ENCODE data around the gene FAT1.

DNA sequence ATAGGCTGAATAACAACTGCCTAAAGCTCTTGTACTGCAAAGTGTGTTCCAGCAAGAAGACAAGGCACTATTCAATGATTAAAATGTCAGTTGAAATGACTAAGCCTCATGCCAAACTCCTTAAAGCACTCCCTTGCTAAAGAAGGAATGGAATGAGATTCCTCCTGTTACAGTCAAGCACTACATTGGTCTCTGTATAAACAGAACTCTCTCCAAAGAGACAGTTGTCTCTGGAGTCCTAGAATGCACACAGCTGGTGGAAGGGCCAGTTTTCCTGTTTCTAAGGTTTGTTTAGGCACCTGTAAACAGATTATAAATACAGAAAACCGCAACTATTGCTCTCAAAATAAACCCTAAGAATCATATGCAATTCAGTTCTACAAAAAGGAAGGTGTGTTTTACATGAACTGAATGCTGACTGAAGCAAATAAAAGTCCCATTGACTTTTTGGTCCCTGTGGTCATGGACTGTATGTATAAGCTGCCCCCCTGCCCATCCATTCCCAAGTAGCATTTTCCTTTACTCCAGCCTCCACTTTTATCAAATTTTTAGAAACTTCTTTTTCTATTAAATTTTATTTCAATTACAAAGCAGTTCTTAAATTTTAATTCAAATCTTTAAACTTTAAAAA is 47.0 kb downstream of the FAT1 start:
- TF ChIP-seq EZH2 (IDR thresholded peaks at IDR 0.05; ENCODE audit: borderline replicate concordance, low read depth, low read length, poor library complexity, severe bottlenecking): no peak
- TF ChIP-seq, protein P1, sequence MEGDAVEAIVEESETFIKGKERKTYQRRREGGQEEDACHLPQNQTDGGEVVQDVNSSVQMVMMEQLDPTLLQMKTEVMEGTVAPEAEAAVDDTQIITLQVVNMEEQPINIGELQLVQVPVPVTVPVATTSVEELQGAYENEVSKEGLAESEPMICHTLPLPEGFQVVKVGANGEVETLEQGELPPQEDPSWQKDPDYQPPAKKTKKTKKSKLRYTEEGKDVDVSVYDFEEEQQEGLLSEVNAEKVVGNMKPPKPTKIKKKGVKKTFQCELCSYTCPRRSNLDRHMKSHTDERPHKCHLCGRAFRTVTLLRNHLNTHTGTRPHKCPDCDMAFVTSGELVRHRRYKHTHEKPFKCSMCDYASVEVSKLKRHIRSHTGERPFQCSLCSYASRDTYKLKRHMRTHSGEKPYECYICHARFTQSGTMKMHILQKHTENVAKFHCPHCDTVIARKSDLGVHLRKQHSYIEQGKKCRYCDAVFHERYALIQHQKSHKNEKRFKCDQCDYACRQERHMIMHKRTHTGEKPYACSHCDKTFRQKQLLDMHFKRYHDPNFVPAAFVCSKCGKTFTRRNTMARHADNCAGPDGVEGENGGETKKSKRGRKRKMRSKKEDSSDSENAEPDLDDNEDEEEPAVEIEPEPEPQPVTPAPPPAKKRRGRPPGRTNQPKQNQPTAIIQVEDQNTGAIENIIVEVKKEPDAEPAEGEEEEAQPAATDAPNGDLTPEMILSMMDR (conservative IDR thresholded peaks at IDR 0.05; ENCODE audit: low read depth, low read length): no peak

Measured in A673 (cell line).